ENCODE measurements around the gene ADCY5. TPM values are rescaled to one million over a fixed set of nuclear protein-coding genes. Genes with fewer than 3 reads are reported as not detected.

ADCY5 gene
- total and polyA plus RNA-seq, 2 donors (not counting 1 experiment from before 2014, with no cell fraction given): not detected

DNA sequence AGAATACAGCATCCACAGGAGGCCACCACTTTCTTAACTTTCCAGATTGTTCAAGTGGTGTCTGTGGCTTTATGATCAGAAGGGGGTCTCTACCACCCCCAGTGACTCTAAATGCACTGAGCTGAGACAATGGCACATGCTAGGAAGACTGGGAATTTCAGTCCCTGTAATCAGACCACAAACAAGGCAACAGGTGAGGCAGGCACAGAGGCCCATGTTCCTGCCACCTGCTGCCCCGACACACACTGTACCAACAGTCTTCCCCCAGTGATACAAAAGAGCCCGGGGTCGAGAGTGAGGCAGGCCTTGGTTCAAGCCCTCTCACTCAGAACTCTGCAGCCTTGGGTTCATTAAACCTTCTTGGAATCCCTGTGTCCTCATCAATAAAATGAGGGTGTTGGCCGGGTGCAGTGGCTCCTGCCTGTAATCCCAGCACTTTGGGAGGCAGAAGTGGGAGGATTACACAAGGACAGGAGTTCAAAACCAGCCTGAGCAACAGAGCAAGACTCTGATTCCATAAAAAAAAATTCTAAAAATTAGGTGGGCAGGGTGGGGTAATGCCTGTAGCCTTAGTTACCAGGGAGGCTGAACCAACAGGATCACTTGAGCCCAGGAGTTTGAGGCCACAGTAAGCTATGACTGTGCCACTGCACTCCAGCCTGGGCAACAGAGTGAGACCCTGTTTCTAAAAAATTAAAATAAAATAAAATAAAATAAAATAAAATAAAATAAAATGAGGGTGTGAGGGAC lies 55.8 kb downstream of the ADCY5 start:
- Histone ChIP-seq H4K20me1 (ENCODE audit: control insufficient read depth, insufficient read depth, low read length, poor library complexity, severe bottlenecking) (no peaks in the 10 kb centered on the region), H3K79me2 (ENCODE audit: control insufficient read depth, insufficient read depth, low read length) (no peaks in the 10 kb centered on the region), H3K27ac (ENCODE audit: low read length in 2 of 2) (no peak overlapping the region), H3K36me3 (replicated peaks in 1 of 2; ENCODE audit: control extremely low read depth in 1 of 2, control insufficient read depth in 1 of 2, extremely low read depth in 1 of 2, insufficient read depth in 2 of 2, low read length in 1 of 2) (no peaks in the 10 kb centered on the region), H3K9me3 (ENCODE audit: control extremely low read depth in 1 of 3, control insufficient read depth in 2 of 3, insufficient read depth in 1 of 3, low read length in 2 of 3) (no peaks in the 10 kb centered on the region), H3K9ac (ENCODE audit: low read length) (no peak overlapping the region), H3K4me3 (ENCODE audit: control extremely low read depth in 1 of 5, extremely low read depth in 1 of 5, insufficient read depth in 1 of 5, low read depth in 2 of 5, low read length in 4 of 5) (no peak overlapping the region), H3K4me2 (replicated peaks; ENCODE audit: low read depth, low read length, poor library complexity, severe bottlenecking) (no peak overlapping the region), H3K4me1 (ENCODE audit: control insufficient read depth in 2 of 2, insufficient read depth in 2 of 2, low read length in 2 of 2) (no peaks in the 10 kb centered on the region), H3K27me3 (replicated peaks in 1 of 4; ENCODE audit: control extremely low read depth in 1 of 4, control insufficient read depth in 3 of 4, insufficient read depth in 4 of 4, low read length in 3 of 4) (no peaks in the 10 kb centered on the region), H2AFZ (ENCODE audit: insufficient read depth, low read depth, low read length, poor library complexity, severe bottlenecking) (no peak overlapping the region)
- no peak overlapping the region for H3K4me3 Mint-ChIP-seq
- 85% methylated on average over 4 of the region's 4 CpGs for WGBS (ENCODE audit: insufficient coverage)
- DNase-seq: no peak
- no peaks in the 10 kb centered on the region for H3K9me3 Mint-ChIP-seq (ENCODE audit: insufficient read depth)
- CTCF ChIA-PET: no interaction called here
- POLR2A ChIA-PET: no interaction called here
- intact Hi-C loops (cut with micrococcal nuclease): no loop called here
- no peak overlapping the region for H3K27ac Mint-ChIP-seq
- H3K4me1 Mint-ChIP-seq: no peaks in the 10 kb centered on the region
- ATAC-seq (ENCODE audit: low read depth): no peak
- peaks cover 26% of the 10 kb centered on the region for H3K27me3 Mint-ChIP-seq
- no peak for TF ChIP-seq CTCF (IDR thresholded peaks at IDR 0.05)
- TF ChIP-seq EZH2 (IDR thresholded peaks at IDR 0.05; ENCODE audit: borderline replicate concordance, insufficient read depth, low read depth, low read length, poor library complexity, severe bottlenecking): no peak

- CTCF ChIA-PET: no interaction called here
- intact Hi-C loops (cut with micrococcal nuclease): no loop called here
These were observed 56.5 kb downstream of the ADCY5 start for GRCh38 chr3:123392368-123392767.

More at GRCh38 chr3:123392368-123392767, 56.5 kb downstream of the ADCY5 start:
- Histone ChIP-seq H3K79me2 (ENCODE audit: control insufficient read depth, insufficient read depth, low read length) (no peaks in the 10 kb centered on the region), H3K4me1 (ENCODE audit: control insufficient read depth in 2 of 2, insufficient read depth in 2 of 2, low read length in 2 of 2) (no peaks in the 10 kb centered on the region), H4K20me1 (ENCODE audit: control insufficient read depth, insufficient read depth, low read length, poor library complexity, severe bottlenecking) (no peaks in the 10 kb centered on the region), H3K4me2 (replicated peaks; ENCODE audit: low read depth, low read length, poor library complexity, severe bottlenecking) (no peak overlapping the region), H3K36me3 (replicated peaks in 1 of 2; ENCODE audit: control extremely low read depth in 1 of 2, control insufficient read depth in 1 of 2, extremely low read depth in 1 of 2, insufficient read depth in 2 of 2, low read length in 1 of 2) (no peaks in the 10 kb centered on the region), H3K27ac (ENCODE audit: low read length in 2 of 2) (no peak overlapping the region), H3K9me3 (ENCODE audit: control extremely low read depth in 1 of 3, control insufficient read depth in 2 of 3, insufficient read depth in 1 of 3, low read length in 2 of 3) (no peaks in the 10 kb centered on the region), H3K27me3 (replicated peaks in 1 of 4; ENCODE audit: control extremely low read depth in 1 of 4, control insufficient read depth in 3 of 4, insufficient read depth in 4 of 4, low read length in 3 of 4) (peaks cover 0 to 3% (median 0%) of the 10 kb centered on the region in 4 experiments), H2AFZ (ENCODE audit: insufficient read depth, low read depth, low read length, poor library complexity, severe bottlenecking) (no peak overlapping the region), H3K9ac (ENCODE audit: low read length) (no peak overlapping the region), H3K4me3 (ENCODE audit: control extremely low read depth in 1 of 5, extremely low read depth in 1 of 5, insufficient read depth in 1 of 5, low read depth in 2 of 5, low read length in 4 of 5) (no peak overlapping the region)
- Mint-ChIP-seq H3K4me1 (no peaks in the 10 kb centered on the region), H3K4me3 (no peak overlapping the region), H3K27me3 (peaks cover 32% of the 10 kb centered on the region), H3K9me3 (ENCODE audit: insufficient read depth) (no peaks in the 10 kb centered on the region), H3K27ac (no peak overlapping the region)
- WGBS (ENCODE audit: insufficient coverage): 95% methylated on average over 5 of the region's 5 CpGs
- DNase-seq: no peak
- POLR2A ChIA-PET: no interaction called here
- ATAC-seq (ENCODE audit: low read depth): no peak
- TF ChIP-seq CTCF (IDR thresholded peaks at IDR 0.05): no peak
- TF ChIP-seq EZH2 (IDR thresholded peaks at IDR 0.05; ENCODE audit: borderline replicate concordance, insufficient read depth, low read depth, low read length, poor library complexity, severe bottlenecking): no peak
